A549 treated with CpdA at 1 μM for 4 hours (cell line): ENCODE data around the gene CDKN2A. TPM values are rescaled to one million over a fixed set of nuclear protein-coding genes. Genes with fewer than 3 reads are reported as not detected.

Experiments
- total RNA-seq: library from RNA; stranded (reverse); fragments of 200-300 nt; extraction: Qiagen RNA extraction; gene quantifications from 5 replicates; pipeline ENCODE4 v1.2.3, GENCODE V29; 2022; ENCODE audit warnings: low read depth

The CDKN2A gene
- 0.13 TPM in 1 of 5 replicates, not detected in the others for total RNA-seq

GRCh38 chr9:21993893-21994555, at the start of gene CDKN2A:
CDKN2A (minus strand) TSS chr9:21994392.

DNA sequence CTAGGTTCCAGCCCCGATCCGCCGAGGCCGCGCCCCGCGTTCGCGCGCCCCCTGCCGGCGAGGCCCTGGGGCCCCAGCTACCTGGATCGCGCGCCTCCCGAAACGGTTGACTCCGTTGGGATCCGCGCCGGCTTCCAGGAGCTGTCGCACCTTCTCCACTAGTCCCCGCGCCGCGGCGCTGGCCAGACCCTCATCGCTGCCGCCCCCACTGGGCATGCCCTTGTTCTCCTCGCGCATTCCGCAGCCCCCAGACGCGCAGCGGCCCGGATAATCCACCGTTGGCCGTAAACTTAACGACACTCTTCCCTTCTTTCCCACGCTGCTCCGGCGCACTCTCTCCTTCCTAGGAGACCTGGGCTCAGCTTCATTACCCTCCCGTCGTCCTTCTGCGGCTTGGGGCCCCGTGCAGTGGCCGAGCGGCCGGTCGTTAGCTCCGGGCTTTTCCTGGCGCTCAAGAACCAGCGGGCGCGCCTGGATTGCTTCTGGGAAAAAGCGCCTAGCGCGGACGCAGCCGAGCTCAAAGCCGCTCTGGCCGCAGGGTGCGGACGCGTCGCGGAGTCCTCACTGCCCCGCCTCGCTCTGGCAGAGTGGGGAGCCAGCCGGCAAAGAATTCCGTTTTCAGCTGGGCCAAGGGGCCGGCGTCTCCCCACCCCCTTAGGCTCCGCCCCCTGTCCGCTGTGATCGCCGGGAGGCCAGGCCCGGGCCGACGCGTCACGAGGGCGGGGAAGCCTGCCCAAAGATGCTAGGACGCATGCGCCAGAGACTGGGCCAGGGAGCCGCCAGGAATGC, 14.7 kb upstream of the CDKN2A start, which contains the start of gene CDKN2B:
TSS of gene CDKN2B (minus strand) at position 589 of the 789 bp plus-strand sequence. CDS start at position 237, 352 bp downstream.

GRCh38 chr9:21994556-21995005, 389 bp upstream of the CDKN2A start, which contains the start of gene CDKN2B-AS1:
CDKN2B-AS1 (plus strand) TSS chr9:21994791.

Other genes starting within 250 kb of the CDKN2A start
- gene MTAP, start 191.8 kb downstream of the CDKN2A start, total RNA-seq: 7.9 to 23.3 TPM (median 12.0 TPM) in 5 replicates
- not detected in 5 replicates for gene CDKN2B-AS1, start 399 bp upstream of the CDKN2A start, total RNA-seq
- gene CDKN2B, start 14.9 kb upstream of the CDKN2A start, total RNA-seq: not detected in 5 replicates